HL-60 (cell line): ENCODE measurements around the gene CBL.

Experiments used
- DNase-seq, 2 experiments: peaks; one replicate each; pipeline ENCODE4 v3.0.0-alpha.2; 2010 to 2020; ENCODE audit warnings: low read depth in 1 of 2, low spot score in 1 of 2
- H3K27ac ChIP-seq: fragments of 250-450 bp; sonication (Bioruptor Pico); replicated peaks from 2 replicates; pipeline ENCODE4 v1.5.1; 2020; ENCODE audit warnings: mild to moderate bottlenecking, moderate library complexity
- H3K27me3 ChIP-seq: fragments of 250-450 bp; sonication (Bioruptor Pico); 2 replicates; pipeline ENCODE4 v1.5.1; 2021; ENCODE audit warnings: mild to moderate bottlenecking, moderate library complexity; ENCODE audit not compliant: insufficient read depth, poor library complexity, severe bottlenecking
- H3K4me3 ChIP-seq: replicated peaks from 2 replicates; pipeline ENCODE4 v1.5.1; 2011; ENCODE audit warnings: mild to moderate bottlenecking, control low read depth, low read length; ENCODE audit not compliant: insufficient read depth
- GABPA ChIP-seq: IDR thresholded peaks from 2 replicates; pipeline ENCODE4 v1.6.1; 2012; ENCODE audit warnings: low read depth
- POLR2AphosphoS5 ChIP-seq: IDR thresholded peaks from 2 replicates; pipeline ENCODE4 v1.6.1; 2012; ENCODE audit warnings: low read depth
- SPI1 ChIP-seq: IDR thresholded peaks from 2 replicates; pipeline ENCODE4 v1.6.1; 2012; ENCODE audit warnings: low read depth, mild to moderate bottlenecking, borderline replicate concordance
- TF ChIP-seq, protein P1 (sequence below): IDR thresholded peaks from 2 replicates; pipeline ENCODE4 v1.6.1; 2012; ENCODE audit warnings: low read depth; ENCODE audit not compliant: insufficient replicate concordance
- TF ChIP-seq, protein P2 (sequence below): IDR thresholded peaks from one replicate; pipeline ENCODE4 v1.5.1; 2011; ENCODE audit warnings: low read length, control low read depth, inconsistent platforms; ENCODE audit not compliant: insufficient read depth

CBL gene

DNA sequence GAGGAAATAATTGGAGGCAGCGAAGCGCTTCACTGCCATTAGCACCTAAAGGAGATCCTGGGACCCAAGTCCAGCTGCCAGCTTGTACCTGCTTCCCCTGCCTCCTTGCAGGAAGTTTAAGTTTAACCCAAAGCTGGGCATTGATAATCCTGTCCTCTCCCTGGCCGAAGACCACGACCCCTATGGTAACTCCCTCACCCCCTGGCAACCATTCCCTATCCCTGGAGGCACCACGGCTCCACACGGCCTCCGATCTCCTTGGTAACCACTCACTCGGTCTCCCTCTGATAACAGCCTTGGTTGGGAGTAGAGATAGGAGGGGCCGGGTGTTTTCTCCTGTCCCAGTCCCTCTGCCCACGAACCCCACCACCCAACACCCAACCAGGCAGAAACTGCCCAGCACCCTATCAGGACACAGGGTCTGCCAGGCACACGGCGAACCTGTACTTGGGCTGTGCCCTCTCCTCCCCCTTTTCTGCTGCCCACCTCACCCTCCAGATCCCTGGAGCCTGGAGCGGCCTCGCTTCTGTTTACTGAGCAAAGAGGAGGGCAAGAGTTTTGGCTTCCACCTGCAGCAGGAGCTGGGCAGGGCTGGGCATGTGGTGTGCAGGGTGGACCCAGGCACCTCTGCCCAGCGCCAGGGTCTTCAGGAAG, 20.0 kb upstream of the CBL start:
- Histone ChIP-seq H3K27me3 (no peaks in the 10 kb centered on the region), H3K27ac (no peak overlapping the region), H3K4me3 (no peak overlapping the region)
- TF ChIP-seq, protein P1, sequence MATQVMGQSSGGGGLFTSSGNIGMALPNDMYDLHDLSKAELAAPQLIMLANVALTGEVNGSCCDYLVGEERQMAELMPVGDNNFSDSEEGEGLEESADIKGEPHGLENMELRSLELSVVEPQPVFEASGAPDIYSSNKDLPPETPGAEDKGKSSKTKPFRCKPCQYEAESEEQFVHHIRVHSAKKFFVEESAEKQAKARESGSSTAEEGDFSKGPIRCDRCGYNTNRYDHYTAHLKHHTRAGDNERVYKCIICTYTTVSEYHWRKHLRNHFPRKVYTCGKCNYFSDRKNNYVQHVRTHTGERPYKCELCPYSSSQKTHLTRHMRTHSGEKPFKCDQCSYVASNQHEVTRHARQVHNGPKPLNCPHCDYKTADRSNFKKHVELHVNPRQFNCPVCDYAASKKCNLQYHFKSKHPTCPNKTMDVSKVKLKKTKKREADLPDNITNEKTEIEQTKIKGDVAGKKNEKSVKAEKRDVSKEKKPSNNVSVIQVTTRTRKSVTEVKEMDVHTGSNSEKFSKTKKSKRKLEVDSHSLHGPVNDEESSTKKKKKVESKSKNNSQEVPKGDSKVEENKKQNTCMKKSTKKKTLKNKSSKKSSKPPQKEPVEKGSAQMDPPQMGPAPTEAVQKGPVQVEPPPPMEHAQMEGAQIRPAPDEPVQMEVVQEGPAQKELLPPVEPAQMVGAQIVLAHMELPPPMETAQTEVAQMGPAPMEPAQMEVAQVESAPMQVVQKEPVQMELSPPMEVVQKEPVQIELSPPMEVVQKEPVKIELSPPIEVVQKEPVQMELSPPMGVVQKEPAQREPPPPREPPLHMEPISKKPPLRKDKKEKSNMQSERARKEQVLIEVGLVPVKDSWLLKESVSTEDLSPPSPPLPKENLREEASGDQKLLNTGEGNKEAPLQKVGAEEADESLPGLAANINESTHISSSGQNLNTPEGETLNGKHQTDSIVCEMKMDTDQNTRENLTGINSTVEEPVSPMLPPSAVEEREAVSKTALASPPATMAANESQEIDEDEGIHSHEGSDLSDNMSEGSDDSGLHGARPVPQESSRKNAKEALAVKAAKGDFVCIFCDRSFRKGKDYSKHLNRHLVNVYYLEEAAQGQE: no peak
- no peak for TF ChIP-seq POLR2AphosphoS5
- no peak for TF ChIP-seq SPI1
- no peak for TF ChIP-seq GABPA
- TF ChIP-seq, protein P2, sequence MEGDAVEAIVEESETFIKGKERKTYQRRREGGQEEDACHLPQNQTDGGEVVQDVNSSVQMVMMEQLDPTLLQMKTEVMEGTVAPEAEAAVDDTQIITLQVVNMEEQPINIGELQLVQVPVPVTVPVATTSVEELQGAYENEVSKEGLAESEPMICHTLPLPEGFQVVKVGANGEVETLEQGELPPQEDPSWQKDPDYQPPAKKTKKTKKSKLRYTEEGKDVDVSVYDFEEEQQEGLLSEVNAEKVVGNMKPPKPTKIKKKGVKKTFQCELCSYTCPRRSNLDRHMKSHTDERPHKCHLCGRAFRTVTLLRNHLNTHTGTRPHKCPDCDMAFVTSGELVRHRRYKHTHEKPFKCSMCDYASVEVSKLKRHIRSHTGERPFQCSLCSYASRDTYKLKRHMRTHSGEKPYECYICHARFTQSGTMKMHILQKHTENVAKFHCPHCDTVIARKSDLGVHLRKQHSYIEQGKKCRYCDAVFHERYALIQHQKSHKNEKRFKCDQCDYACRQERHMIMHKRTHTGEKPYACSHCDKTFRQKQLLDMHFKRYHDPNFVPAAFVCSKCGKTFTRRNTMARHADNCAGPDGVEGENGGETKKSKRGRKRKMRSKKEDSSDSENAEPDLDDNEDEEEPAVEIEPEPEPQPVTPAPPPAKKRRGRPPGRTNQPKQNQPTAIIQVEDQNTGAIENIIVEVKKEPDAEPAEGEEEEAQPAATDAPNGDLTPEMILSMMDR: no peak
- no peak for DNase-seq

DNA sequence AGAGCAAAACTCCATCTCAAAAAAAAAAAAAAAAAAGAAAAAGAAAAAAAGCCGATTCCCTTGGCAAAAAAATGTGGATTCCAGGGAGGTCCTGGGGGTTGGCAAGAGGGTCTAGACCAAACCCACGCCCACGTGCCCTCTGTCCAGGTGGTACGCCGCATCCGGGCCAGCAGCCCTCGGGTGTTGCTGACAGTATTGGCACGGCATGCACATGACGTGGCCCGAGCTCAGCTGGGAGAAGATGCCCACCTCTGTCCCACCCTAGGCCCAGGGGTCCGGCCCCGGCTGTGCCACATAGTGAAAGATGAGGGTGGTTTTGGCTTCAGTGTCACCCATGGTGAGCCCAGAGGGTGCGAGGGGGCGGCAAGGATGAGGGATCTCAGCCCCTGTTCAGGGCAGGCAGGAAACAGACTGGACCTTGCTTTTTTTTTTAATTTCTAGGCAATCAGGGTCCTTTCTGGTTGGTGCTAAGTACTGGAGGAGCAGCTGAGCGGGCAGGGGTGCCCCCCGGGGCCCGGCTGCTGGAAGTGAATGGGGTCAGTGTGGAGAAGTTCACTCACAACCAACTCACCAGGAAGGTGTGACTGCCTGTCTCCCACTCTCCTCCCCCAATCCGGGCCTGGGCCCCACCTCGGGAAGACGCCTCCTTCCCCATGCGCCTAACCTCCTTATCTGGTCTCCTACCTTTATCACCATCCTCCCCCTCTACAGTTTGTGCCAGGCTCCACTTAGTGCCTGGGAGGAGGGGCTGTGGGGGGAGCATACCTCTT, 18.8 kb upstream of the CBL start:
- no peak overlapping the region for H3K27ac ChIP-seq
- no peak for DNase-seq
- no peak overlapping the region for H3K4me3 ChIP-seq
- no peak for TF ChIP-seq SPI1
- TF ChIP-seq POLR2AphosphoS5: no peak
- TF ChIP-seq, protein P1: no peak
- no peak for TF ChIP-seq GABPA
- TF ChIP-seq, protein P2: no peak
- no peaks in the 10 kb centered on the region for H3K27me3 ChIP-seq

DNA sequence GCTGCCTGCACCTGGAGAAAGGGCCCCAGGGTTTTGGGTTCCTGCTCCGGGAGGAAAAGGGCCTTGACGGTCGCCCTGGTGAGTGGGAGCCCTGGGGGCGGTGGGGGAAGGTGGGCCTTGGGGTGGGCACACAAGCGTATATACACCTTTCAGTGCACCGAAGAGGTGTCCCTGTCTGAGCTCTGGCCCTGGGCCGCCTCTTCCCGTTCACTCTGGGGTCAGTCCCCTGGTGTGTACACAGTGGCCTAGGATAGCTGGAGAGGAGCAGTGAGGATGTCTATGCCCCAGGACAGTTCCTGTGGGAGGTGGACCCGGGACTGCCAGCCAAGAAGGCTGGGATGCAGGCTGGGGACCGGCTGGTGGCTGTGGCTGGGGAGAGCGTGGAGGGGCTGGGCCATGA, 18.1 kb upstream of the CBL start:
- DNase-seq: no peak
- no peak overlapping the region for H3K4me3 ChIP-seq
- no peak overlapping the region for H3K27ac ChIP-seq
- H3K27me3 ChIP-seq: no peaks in the 10 kb centered on the region
- TF ChIP-seq GABPA: no peak
- TF ChIP-seq, protein P1: no peak
- TF ChIP-seq SPI1: no peak
